Umbilical cord (tissue), 2 donors: ENCODE data around the gene MCHR1. TPM values are rescaled to one million over a fixed set of nuclear protein-coding genes. Genes with fewer than 3 reads are reported as not detected.

Source experiments
- DNase-seq: peaks from one replicate; pipeline ENCODE4 v3.0.0-alpha.2; 2015; ENCODE audit warnings: low spot score
- total RNA-seq: library from RNA; depleted of rRNA; stranded (reverse); fragments of >200 nt; gene quantifications from one replicate; pipeline ENCODE4 v1.2.3, GENCODE V29; 2014; ENCODE audit warnings: low replicate concordance; ENCODE audit not compliant: insufficient read depth

The MCHR1 gene
- total RNA-seq, 1 donor from 2014 or later, result 1.4 TPM

DNA sequence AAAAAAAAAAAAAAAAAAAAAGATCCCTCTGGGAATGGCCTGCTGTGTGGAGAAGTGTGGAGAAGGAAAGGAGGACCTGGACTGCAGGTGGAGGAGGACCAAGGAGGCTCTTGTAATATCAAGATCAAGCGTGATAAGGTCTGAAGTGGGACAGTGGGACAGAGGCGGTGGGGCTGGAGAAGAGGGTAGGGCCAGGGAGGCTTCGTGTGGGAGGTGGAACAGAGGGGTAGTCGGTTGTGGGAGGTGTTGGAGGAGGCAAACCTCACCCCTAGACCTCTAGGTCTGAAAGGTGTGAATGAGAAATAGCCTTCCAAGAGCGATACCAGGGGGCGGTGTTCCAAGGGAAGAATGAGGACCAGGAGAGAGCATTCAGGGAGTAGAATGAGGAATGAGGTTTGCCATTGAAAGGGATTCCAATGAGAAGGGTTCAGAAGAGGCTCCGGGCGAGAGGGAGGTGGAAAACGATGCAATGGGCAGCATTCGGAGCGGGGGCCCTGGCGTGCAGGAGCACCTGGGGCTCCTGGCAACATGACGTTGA lies 44.2 kb downstream of the MCHR1 start:
- no peak for DNase-seq

- no peak for DNase-seq
Observed at GRCh38 chr22:40726514-40726913, 47.2 kb downstream of the MCHR1 start.

DNA sequence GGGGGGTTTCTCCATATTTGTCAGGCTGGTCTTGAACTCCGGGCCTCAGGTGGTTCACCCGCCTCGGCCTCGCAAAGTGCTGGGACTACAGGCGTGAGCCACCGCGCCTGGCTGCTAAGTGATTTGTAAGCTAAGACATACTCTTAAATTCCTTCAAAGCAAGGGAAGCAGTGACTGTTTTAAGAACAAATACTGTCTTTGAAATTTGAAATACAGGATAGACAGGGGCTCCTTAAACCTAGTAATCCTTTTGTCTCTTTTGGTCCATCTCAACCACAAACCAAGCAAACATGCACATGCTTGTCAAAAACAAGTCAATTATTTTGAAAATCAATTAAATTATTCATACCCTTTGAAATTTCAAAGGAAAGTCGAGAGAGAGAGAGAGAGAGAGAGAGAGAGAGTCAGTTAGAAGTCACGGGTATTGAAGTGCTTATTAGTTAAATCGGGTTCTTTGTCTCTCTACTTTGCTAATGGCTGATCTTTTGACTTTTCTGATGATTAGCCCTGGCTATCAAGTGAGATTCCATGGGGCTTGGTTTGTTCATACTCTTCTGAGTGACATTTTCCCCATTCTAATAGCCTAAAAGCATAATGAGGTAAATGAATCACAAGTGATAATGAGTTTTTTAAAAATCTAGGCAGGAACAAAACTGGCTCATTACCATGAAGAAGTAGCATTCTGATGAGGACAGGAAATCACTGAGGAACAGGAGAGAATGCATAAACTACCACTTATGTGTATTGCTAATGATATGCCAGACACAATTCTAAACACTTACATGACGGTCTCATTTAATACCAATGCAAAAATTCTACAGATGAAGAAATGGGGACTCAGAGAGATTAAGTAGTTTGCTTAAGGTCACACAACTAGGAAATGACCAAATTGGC lies 48.0 kb downstream of the MCHR1 start:
- no peak for DNase-seq

GRCh38 chr22:40727964-40728615 lies 48.8 kb downstream of the MCHR1 start:
- DNase-seq, result no peak

DNA sequence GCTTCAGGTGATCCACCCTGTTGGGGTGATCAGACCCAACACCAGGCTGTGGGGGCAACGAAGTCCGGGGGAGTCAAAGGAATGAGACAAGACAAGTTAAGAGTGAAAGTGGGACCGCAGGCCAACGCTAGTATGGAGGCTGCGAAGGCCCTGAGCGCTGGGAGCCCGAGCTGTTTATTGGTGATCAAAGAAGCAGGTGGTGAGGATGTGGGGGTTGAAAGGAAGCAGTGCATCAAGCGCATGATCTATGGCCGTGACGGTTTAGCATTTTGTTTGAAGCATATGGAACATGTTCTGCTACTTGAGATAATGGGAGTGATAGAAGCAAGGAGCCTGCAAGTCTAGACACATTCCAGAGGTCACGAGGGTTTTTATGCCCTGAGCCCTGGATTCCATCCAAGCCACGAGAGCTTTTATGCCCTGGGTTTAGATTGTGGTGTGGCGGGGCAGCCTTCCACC lies 49.5 kb downstream of the MCHR1 start:
- DNase-seq, result peak; percentile 92

DNA sequence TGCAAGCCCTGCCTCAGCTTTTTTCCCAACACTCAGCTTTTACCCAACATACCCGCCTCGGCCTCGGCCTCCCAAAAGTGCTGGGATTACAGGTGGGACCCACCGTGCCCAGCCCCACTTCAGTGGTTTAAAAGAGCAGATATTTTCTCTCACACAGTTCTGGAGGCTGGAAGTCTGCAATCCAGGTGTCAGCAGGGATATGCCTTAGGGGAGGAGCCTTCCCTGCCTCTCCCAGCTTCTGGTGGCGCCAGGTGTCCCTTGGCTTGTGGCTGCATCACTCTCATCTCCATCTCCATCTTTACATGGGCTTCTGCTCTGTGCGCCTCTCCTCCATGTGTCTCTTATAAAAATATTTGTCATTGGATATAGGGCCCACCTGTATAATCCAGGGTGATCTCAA lies 50.0 kb downstream of the MCHR1 start:
- no peak for DNase-seq

Other genes with a start within 250 kb of the MCHR1 start
- 85.2 TPM for gene MRTFA, start 42.8 kb upstream of the MCHR1 start, total RNA-seq
- gene SLC25A17, start 139.9 kb downstream of the MCHR1 start, total RNA-seq, result 8.2 TPM
- 177 TPM for gene ST13, start 177.2 kb downstream of the MCHR1 start, total RNA-seq
- 5.8 TPM for gene XPNPEP3, start 177.7 kb downstream of the MCHR1 start, total RNA-seq
- 3.1 TPM for gene DNAJB7, start 182.6 kb downstream of the MCHR1 start, total RNA-seq